Upper lobe of left lung (tissue), 6 donors: ENCODE data around the gene NPAS1. TPM values are rescaled to one million over a fixed set of nuclear protein-coding genes. Genes with fewer than 3 reads are reported as not detected.
A peak's percentile ranks its signal among the peaks of the same experiment; 100 is the strongest.
"Not testable (repeated sequence)": the region's sequence is repeated elsewhere in the genome, so short reads cannot be mapped to it uniquely, and the experiment has no call there.

Experiments used
- ATAC-seq, 2 donors: fragments of 200-7000 bp; cut with Tn5 transposase; one replicate each; pipeline ENCODE4 v1.9.1; 2022; ENCODE audit warnings: mild to moderate bottlenecking in 2 of 2, moderate library complexity in 2 of 2; ENCODE audit not compliant: low FRiP score in 2 of 2
- DNase-seq, 2 donors: peaks; one replicate each; pipeline ENCODE4 v3.0.0-alpha.2; 2019 to 2020
- H3K27ac ChIP-seq, 4 donors: fragments of 200-600 bp; sonication (generic); one replicate each; pipeline ENCODE4 v1.5.1; 2016 to 2019
- H3K27me3 ChIP-seq, 4 donors: fragments of 200-600 bp; sonication (generic); one replicate each; pipeline ENCODE4 v1.5.1; 2017 to 2019
- H3K36me3 ChIP-seq, 4 donors: fragments of 200-600 bp; sonication (generic); one replicate each; pipeline ENCODE4 v1.5.1; 2016 to 2019
- H3K4me1 ChIP-seq, 4 donors: fragments of 200-600 bp; sonication (generic); one replicate each; pipeline ENCODE4 v1.5.1; 2018 to 2019
- H3K4me3 ChIP-seq, 4 donors: fragments of 200-600 bp; sonication (generic); one replicate each; pipeline ENCODE4 v1.5.1; 2017 to 2019; ENCODE audit warnings: mild to moderate bottlenecking in 2 of 4, moderate library complexity in 1 of 4
- H3K9me3 ChIP-seq, 4 donors: fragments of 200-600 bp; sonication (generic); one replicate each; pipeline ENCODE4 v1.5.1; 2018 to 2019
- EP300 ChIP-seq, 4 donors: sonication (generic); formaldehyde crosslinking; IDR thresholded peaks; one replicate each; pipeline ENCODE4 v1.5.1; 2017; ENCODE audit warnings: antibody characterized with exemption in 4 of 4, control low read depth in 2 of 4
- POLR2A ChIP-seq, 4 donors: fragments of 450-650 bp; IDR thresholded peaks; one replicate each; pipeline ENCODE4 v1.5.1; 2016 to 2017; ENCODE audit warnings: antibody characterized with exemption in 4 of 4, mild to moderate bottlenecking in 2 of 4
- POLR2AphosphoS5 ChIP-seq, 2 donors: sonication (generic); formaldehyde crosslinking; IDR thresholded peaks; one replicate each; pipeline ENCODE4 v1.5.1; 2017; ENCODE audit warnings: antibody characterized with exemption in 2 of 2
- WGBS, 2 donors: methylation state at CpG; one replicate each; pipeline ENCODE4 v1.1.5; 2017 to 2018; 5-methylcytosine and 5-hydroxymethylcytosine counted together
- total RNA-seq, 6 donors: library from RNA; depleted of rRNA in 4 of 6; stranded (reverse); fragments of >200 nt in 4 of 6; gene quantifications; one replicate each; pipeline versions ENCODE4 v1.1.0 to v1.2.1, GENCODE V29; 2016 to 2021
- TF ChIP-seq, protein P1 (sequence below), 6 experiments: fragments of 450-650 bp in 4 of 6; fragments of 200-600 bp in 2 of 6; sonication (generic) in 2 of 6; IDR thresholded peaks; one replicate each; pipeline ENCODE4 v1.5.1; 2016 to 2019; ENCODE audit warnings: antibody characterized with exemption in 6 of 6
- donor health status: DM: no; HTN: no; CAD: no; lungs with moderate emphysema.
- donor health status: DM: no; HTN: yes; CAD: no; lungs with severe emphysema.

NPAS1 gene
- total RNA-seq, 6 donors from 2014 or later: 0.30 to 13.6 (median 1.1) TPM; not detected in 1

DNA sequence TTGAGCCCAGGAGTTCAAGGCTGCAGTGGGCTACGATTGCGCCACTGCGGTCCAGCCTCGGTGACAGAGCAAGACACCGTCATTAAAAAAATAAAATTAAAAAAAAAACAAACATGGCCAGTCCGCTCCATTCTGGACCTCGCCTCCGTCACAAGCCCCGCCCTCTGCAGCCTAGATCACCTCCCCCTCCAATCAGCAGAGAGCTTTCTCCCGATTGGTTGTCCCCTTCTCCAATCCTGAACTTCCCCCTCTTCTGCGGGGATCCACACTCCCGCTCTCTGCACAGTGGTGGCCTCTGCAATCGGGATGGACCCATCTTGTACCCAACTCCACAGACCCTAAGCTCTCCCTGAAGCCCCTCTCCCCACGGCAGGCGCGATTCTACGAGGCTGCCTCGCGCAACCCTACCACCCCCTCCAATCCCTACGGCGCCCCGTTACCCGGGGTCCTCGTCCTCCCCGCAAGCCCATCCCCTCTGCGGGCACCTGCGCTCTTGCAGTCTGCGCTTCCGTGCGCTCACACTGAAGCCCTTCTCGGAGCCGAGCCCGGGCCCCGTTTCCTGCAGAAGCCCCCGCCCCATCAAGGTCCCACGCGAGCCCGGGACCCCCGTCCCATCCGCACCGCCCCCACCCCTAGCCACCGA lies 28.2 kb downstream of the NPAS1 start:
- peak overlapping the region; percentile 89 to 99 (median 92) for H3K4me3 ChIP-seq
- peaks cover 6 to 16% (median 10%) of the 10 kb centered on the region in 4 donors for H3K4me1 ChIP-seq
- 5 to 6% methylated on average over 32 to 42 of the region's 42 CpGs for WGBS, 2 donors
- ATAC-seq (peak; percentile 91 to 95), DNase-seq (peak in 1 of 2 donors; percentile 92)
- TF ChIP-seq POLR2AphosphoS5 (IDR thresholded peaks at IDR 0.05) (peak in 1 of 2 donors; percentile 21), POLR2A (IDR thresholded peaks at IDR 0.05) (no peak), EP300 (IDR thresholded peaks at IDR 0.05) (no peak)
- TF ChIP-seq, protein P1, sequence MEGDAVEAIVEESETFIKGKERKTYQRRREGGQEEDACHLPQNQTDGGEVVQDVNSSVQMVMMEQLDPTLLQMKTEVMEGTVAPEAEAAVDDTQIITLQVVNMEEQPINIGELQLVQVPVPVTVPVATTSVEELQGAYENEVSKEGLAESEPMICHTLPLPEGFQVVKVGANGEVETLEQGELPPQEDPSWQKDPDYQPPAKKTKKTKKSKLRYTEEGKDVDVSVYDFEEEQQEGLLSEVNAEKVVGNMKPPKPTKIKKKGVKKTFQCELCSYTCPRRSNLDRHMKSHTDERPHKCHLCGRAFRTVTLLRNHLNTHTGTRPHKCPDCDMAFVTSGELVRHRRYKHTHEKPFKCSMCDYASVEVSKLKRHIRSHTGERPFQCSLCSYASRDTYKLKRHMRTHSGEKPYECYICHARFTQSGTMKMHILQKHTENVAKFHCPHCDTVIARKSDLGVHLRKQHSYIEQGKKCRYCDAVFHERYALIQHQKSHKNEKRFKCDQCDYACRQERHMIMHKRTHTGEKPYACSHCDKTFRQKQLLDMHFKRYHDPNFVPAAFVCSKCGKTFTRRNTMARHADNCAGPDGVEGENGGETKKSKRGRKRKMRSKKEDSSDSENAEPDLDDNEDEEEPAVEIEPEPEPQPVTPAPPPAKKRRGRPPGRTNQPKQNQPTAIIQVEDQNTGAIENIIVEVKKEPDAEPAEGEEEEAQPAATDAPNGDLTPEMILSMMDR (IDR thresholded peaks at IDR 0.05): no peak
- H3K27me3 ChIP-seq: no peaks in the 10 kb centered on the region
- no peaks in the 10 kb centered on the region for H3K9me3 ChIP-seq
- H3K27ac ChIP-seq: peak overlapping the region; percentile 76 to 90 (median 84)
- H3K36me3 ChIP-seq: peaks cover 0 to 12% (median 1%) of the 10 kb centered on the region in 4 donors

DNA sequence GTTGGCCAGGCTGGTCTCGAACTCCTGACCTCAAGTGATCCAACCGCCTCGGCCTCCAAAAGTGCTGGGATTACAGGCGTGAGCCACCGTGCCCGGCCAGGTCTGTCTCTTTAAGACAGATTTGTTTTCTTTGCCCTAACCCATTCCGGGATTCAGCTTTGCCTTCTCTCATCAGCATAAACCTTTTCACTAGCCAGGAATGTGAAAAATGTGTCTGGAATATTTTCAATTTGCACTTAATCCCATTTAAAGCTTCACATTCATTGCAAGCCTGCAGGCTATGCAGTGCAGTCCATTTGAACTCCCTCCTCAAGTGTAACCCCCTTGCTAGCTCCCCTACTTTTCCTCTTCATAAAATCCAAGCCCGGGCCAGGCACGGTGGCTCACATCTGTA lies 29.7 kb downstream of the NPAS1 start:
- ATAC-seq: no peak
- TF ChIP-seq POLR2A (IDR thresholded peaks at IDR 0.05): no peak
- TF ChIP-seq, protein P1 (IDR thresholded peaks at IDR 0.05): no peak
- TF ChIP-seq POLR2AphosphoS5 (IDR thresholded peaks at IDR 0.05): no peak
- no peak for TF ChIP-seq EP300 (IDR thresholded peaks at IDR 0.05)
- Histone ChIP-seq H3K27me3 (no peaks in the 10 kb centered on the region), H3K27ac (peak overlapping the region in 3 of 4 donors; percentile 1 to 61 (median 30)), H3K4me1 (peaks cover 6 to 16% (median 10%) of the 10 kb centered on the region in 4 donors), H3K9me3 (no peaks in the 10 kb centered on the region), H3K36me3 (peaks cover 0 to 12% (median 1%) of the 10 kb centered on the region in 4 donors), H3K4me3 (peak overlapping the region in 3 of 4 donors; percentile 89 to 95 (median 89))
- WGBS, 2 donors: 66 to 68% methylated on average over 9 of the region's 9 CpGs
- no peak for DNase-seq

DNA sequence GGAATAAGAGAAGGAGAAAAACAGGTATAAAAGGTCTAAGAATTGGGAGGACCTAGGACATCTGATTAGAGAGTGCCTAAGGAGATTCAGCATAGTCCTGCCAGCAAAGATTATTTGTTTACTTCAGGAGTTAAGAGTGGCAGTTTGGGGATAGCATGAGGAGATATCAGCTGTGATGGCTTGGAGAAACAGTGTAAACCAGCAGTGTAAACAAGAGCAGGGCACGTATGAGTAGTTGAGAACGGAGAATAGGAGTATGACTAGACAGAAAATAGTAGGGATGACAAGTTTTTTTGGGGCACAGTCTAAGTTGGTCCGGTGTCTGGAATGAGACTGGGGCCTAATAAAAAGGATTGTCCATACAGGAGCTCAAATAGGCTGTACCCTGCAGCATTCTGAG lies 30.9 kb downstream of the NPAS1 start:
- not testable (repeated sequence) for H3K27me3 ChIP-seq, ATAC-seq, H3K9me3 ChIP-seq, H3K27ac ChIP-seq, DNase-seq, H3K36me3 ChIP-seq, H3K4me3 ChIP-seq
- peaks cover 6 to 16% (median 10%) of the 10 kb centered on the region in 4 donors for H3K4me1 ChIP-seq
- 67 to 78% methylated on average over 3 of the region's 3 CpGs for WGBS, 2 donors

DNA sequence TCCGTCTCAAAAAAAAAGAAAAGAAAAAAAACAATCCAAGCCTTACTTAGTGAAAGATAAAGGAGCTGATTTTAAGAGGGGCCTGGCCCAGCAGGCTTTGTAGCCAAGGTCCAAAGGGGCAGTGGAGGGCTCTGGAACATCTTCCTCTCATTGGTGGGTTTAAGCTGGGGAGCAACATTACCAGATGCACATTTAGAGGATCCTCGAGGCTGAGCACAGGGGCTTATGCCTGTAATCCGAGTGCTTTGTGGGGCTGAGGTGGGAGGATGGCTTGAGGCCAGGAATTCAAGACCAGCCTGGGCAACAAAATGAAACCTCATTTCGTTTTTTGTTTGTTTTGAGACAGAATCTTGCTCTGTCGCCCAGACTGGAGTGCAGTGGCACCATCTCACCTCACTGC lies 36.8 kb downstream of the NPAS1 start:
- 42 to 72% methylated on average over 5 of the region's 5 CpGs for WGBS, 2 donors
- Histone ChIP-seq H3K4me1 (no peaks in the 10 kb centered on the region), H3K4me3 (no peak overlapping the region), H3K27ac (no peak overlapping the region), H3K27me3 (no peaks in the 10 kb centered on the region), H3K9me3 (no peaks in the 10 kb centered on the region), H3K36me3 (no peaks in the 10 kb centered on the region)
- DNase-seq: no peak
- TF ChIP-seq POLR2AphosphoS5 (IDR thresholded peaks at IDR 0.05): no peak
- TF ChIP-seq EP300 (IDR thresholded peaks at IDR 0.05): no peak
- no peak for ATAC-seq

DNA sequence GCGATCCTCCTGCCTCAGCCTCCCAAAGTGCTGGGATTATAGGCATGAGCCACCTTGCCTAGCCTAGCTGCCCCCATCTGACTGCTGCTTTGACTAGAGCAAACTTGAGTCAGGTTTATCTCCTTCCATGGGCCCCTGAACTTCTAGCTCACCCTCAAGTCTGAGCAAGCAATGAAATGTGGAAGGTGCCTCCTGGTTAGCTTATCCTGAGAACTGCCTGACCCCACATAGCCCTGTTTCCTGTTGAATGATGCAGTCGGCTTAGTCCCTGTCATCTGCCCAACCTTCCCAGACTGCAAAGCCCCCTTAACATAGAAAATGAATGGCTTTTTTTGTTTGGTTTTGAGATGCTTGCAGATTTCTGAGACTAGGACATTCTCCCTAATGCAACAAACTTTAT lies 37.7 kb downstream of the NPAS1 start:
- Histone ChIP-seq H3K9me3 (no peaks in the 10 kb centered on the region), H3K4me3 (no peak overlapping the region), H3K36me3 (no peaks in the 10 kb centered on the region), H3K27me3 (no peaks in the 10 kb centered on the region), H3K4me1 (no peaks in the 10 kb centered on the region), H3K27ac (no peak overlapping the region)
- TF ChIP-seq POLR2AphosphoS5 (IDR thresholded peaks at IDR 0.05) (no peak), EP300 (IDR thresholded peaks at IDR 0.05) (no peak), POLR2A (IDR thresholded peaks at IDR 0.05) (no peak)
- 78% methylated on average over 2 of the region's 2 CpGs for WGBS, 2 donors
- ATAC-seq (no peak), DNase-seq (no peak)

DNA sequence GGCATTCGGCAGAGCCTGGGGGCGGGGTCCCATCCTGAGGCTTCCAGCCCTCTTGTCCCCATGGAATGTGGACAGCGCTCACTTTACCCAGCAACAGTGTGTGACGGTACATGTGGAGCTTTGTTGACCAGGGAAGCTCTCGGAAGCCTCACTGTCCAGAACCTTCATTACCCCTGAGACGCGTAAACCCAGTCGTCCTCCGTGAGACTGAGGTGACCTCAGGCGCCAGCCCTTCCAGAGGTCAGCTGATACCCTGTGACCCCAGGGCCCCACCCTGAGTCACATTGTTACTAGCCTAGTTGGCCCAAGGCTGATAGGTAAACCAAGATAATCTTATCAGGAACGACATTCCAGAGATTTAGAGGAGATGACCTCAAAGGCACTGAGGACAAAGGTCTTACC lies 39.0 kb downstream of the NPAS1 start:
- no peak overlapping the region for H3K27ac ChIP-seq
- H3K9me3 ChIP-seq: no peaks in the 10 kb centered on the region
- no peaks in the 10 kb centered on the region for H3K4me1 ChIP-seq
- WGBS, 2 donors: 72 to 76% methylated on average over 11 of the region's 11 CpGs
- DNase-seq (no peak), ATAC-seq (no peak)
- TF ChIP-seq POLR2AphosphoS5 (IDR thresholded peaks at IDR 0.05) (no peak), EP300 (IDR thresholded peaks at IDR 0.05) (no peak), POLR2A (IDR thresholded peaks at IDR 0.05) (no peak)
- TF ChIP-seq, protein P1 (IDR thresholded peaks at IDR 0.05): no peak
- H3K36me3 ChIP-seq: no peaks in the 10 kb centered on the region
- no peak overlapping the region for H3K4me3 ChIP-seq
- H3K27me3 ChIP-seq: no peaks in the 10 kb centered on the region
